ENCODE results near the gene IGLL5. TPM values are rescaled to one million over a fixed set of nuclear protein-coding genes. Genes with fewer than 3 reads are reported as not detected.

Gene IGLL5
- total RNA-seq, 1 donor from 2014 or later, result not detected

GRCh38 chr22:22929381-22930221, 42.0 kb downstream of the IGLL5 start:
- H3K27me3 Mint-ChIP-seq (ENCODE audit: low read depth), result peaks cover 21% of the 10 kb centered on the region
- H3K4me3 Mint-ChIP-seq, result no peak overlapping the region
- no peaks in the 10 kb centered on the region for H3K36me3 Mint-ChIP-seq
- no peaks in the 10 kb centered on the region for H3K9me3 Mint-ChIP-seq
- no peak for TF ChIP-seq CTCF (IDR thresholded peaks at IDR 0.05; ENCODE audit: unreplicated experiment)
- H3K4me1 Mint-ChIP-seq, result peaks cover 14% of the 10 kb centered on the region
- H3K27ac Mint-ChIP-seq, result no peak overlapping the region
- no peak for DNase-seq (ENCODE audit: low spot score in 2 of 2, unreplicated experiment in 2 of 2)

DNA sequence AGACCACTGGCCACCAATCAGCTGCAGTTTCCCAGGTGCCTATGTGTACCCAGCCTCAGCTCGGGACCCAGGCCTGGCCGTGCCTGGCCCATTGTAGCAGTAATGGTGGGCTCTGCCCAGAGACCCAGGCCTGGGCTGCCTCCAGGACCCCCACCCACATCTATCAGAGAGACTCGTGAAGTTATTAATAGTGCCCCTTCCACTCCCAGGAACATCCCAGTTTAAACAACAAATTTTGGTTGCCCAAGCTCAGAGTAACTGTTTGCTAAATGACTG, 42.5 kb downstream of the IGLL5 start:
- Mint-ChIP-seq H3K36me3 (no peaks in the 10 kb centered on the region), H3K9me3 (no peaks in the 10 kb centered on the region), H3K27me3 (ENCODE audit: low read depth) (peaks cover 18% of the 10 kb centered on the region), H3K4me1 (peaks cover 14% of the 10 kb centered on the region), H3K4me3 (no peak overlapping the region), H3K27ac (no peak overlapping the region)
- DNase-seq (ENCODE audit: low spot score in 2 of 2, unreplicated experiment in 2 of 2), result no peak
- TF ChIP-seq CTCF (IDR thresholded peaks at IDR 0.05; ENCODE audit: unreplicated experiment), result no peak

DNA sequence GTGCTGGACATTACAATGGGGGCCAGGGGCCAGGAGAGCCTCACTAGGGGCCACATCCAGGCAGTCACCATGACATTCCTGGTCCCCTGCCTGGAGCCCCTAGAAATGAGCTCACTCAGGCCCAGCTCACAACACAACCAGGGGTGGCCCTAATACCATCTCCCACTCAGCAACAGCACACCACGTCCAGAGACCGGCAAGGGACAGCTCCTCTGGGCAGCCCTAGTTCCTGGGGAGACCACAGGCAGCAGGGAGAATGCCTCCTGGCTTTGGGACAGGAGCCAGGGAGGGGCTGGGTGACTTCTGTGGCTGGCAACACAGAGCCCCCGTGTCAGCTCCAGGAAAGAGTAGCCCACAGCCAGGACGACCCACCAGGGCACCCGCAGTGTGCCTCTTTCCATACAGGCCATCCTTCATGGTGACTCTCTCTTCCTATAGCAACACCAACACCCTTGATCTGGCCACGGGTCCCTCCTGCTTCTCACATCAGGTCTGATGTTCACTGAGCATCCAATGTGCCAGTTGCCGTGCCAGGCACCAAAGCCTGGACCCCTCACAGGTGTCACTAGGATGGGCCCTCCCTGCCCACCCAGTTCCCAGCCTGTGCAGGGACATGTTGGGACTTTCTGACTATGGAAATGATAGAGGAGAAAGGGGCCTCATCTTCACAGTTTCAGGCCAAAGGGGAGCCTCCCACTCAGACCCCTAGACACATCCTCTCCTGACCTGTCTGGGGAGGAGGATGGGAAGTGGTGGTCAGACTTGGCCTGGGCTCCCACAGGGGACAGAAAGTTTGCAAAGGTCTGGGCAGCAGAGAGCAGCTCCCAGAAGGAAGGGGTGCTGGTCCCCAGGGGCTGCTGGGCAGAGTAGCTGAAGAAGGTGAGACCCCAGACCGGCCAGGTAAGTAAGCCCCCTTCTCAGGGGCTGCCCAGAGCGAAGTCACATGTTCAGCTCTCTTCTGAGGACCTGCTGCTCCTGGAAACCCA, 43.2 kb downstream of the IGLL5 start:
- TF ChIP-seq CTCF (IDR thresholded peaks at IDR 0.05; ENCODE audit: unreplicated experiment), result no peak
- DNase-seq (ENCODE audit: low spot score in 2 of 2, unreplicated experiment in 2 of 2), result no peak
- no peak overlapping the region for H3K27ac Mint-ChIP-seq

GRCh38 chr22:22931557-22932270, 44.1 kb downstream of the IGLL5 start:
- Mint-ChIP-seq H3K9me3 (no peaks in the 10 kb centered on the region), H3K27me3 (ENCODE audit: low read depth) (peaks cover 15% of the 10 kb centered on the region)
- no peak for DNase-seq (ENCODE audit: low spot score in 2 of 2, unreplicated experiment in 2 of 2)

More for the DNA sequence above, 43.2 kb downstream of the IGLL5 start:
- no peaks in the 10 kb centered on the region for H3K9me3 Mint-ChIP-seq
- H3K27me3 Mint-ChIP-seq (ENCODE audit: low read depth), result peaks cover 18% of the 10 kb centered on the region
- H3K4me1 Mint-ChIP-seq, result peaks cover 14% of the 10 kb centered on the region
- no peak overlapping the region for H3K4me3 Mint-ChIP-seq
- no peaks in the 10 kb centered on the region for H3K36me3 Mint-ChIP-seq

More at GRCh38 chr22:22931557-22932270, 44.1 kb downstream of the IGLL5 start:
- no peak overlapping the region for H3K27ac Mint-ChIP-seq
- no peak overlapping the region for H3K4me3 Mint-ChIP-seq
- H3K4me1 Mint-ChIP-seq, result peaks cover 8% of the 10 kb centered on the region
- no peaks in the 10 kb centered on the region for H3K36me3 Mint-ChIP-seq
- TF ChIP-seq CTCF (IDR thresholded peaks at IDR 0.05; ENCODE audit: unreplicated experiment), result no peak

Data from mesothelial cell of epicardium (in vitro differentiated cells).